GM10248 (cell line): ENCODE results near the gene GOLPH3.
"Not testable (repeated sequence)": the region's sequence is repeated elsewhere in the genome, so short reads cannot be mapped to it uniquely, and the experiment has no call there.

Source experiments
- CTCF ChIA-PET: fragments of 300-600 bp; sonication (Branson Sonifier 250); formaldehyde crosslinking; extraction: SDS; loops from one replicate; lab custom pipeline; 2021; ENCODE audit warnings: antibody characterized with exemption; lab: Yijun Ruan, JAX
- POLR2A ChIA-PET: fragments of 350-650 bp; sonication (Branson Sonifier 250); formaldehyde crosslinking; extraction: SDS; loops from one replicate; lab custom pipeline; 2020; ENCODE audit warnings: antibody characterized with exemption; lab: Yijun Ruan, JAX
- DNase-seq: peaks from one replicate; pipeline ENCODE4 v3.0.0; 2012; ENCODE audit errors: extremely low spot score
- TF ChIP-seq, protein P1 (sequence below): IDR thresholded peaks from 2 replicates; pipeline ENCODE4 v1.5.1; 2012; ENCODE audit warnings: mild to moderate bottlenecking, low read depth; ENCODE audit errors: extremely low read depth, missing control alignments, control extremely low read depth

GOLPH3 gene

DNA sequence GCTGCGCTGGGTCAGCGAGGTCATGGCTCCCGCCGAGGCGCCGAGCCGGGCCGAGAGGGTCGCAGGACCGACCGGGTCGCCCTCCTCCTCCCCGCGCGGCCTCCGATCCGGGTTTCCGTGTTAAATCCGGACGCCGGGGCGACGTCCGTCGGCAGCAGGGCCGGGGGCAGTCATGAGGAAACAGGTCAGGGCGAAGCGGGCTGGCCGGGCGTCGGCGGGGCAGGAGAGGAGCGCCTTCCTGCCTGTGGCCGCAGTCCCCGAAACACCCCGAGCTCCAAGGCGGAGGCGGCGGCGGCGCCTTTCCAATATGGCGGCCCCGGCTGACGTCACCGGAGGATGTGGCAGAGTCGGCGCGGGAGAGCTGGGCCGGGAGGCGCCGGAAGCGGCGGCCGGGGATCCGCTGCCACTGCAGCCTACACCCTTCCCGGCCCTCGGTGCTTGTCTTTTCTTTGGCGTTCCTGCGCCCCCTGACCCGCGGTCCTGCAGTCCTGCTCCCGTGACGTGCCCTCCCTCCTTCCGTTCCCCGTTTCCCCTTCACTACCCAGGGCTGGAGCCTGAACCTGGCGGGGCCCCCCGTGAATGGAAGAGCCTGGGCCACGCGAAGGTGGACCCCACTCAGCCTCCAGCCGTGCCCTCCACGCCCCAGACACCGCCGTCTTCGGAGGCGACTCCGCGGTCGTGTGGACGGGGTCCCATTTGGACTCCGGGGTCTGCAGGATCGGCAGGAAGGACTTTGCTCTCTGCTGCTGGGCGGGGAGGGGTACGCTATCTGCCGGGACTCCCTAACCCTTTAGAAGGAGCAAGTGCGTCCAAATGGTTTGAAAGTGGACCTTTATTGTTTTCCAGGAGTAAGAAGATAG, at the start of gene GOLPH3:
GOLPH3 (minus strand) TSS at position 309 of the 860 bp plus-strand sequence; CDS start at position 24, 285 bp downstream.
- CTCF ChIA-PET = interaction anchor here (0.9 to 1.8 kb wide), 8 partner anchors 10 to 155 kb away, joined by 3 to 9 read pairs (median 4); no protein-coding TSS in a partner anchor
- TF ChIP-seq, protein P1, sequence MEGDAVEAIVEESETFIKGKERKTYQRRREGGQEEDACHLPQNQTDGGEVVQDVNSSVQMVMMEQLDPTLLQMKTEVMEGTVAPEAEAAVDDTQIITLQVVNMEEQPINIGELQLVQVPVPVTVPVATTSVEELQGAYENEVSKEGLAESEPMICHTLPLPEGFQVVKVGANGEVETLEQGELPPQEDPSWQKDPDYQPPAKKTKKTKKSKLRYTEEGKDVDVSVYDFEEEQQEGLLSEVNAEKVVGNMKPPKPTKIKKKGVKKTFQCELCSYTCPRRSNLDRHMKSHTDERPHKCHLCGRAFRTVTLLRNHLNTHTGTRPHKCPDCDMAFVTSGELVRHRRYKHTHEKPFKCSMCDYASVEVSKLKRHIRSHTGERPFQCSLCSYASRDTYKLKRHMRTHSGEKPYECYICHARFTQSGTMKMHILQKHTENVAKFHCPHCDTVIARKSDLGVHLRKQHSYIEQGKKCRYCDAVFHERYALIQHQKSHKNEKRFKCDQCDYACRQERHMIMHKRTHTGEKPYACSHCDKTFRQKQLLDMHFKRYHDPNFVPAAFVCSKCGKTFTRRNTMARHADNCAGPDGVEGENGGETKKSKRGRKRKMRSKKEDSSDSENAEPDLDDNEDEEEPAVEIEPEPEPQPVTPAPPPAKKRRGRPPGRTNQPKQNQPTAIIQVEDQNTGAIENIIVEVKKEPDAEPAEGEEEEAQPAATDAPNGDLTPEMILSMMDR = no peak
- peak; percentile 93 for DNase-seq
- POLR2A ChIA-PET = interaction anchor here (0.6 kb wide), 1 partner anchor 8 kb away, joined by 4 read pairs; no protein-coding TSS in a partner anchor

DNA sequence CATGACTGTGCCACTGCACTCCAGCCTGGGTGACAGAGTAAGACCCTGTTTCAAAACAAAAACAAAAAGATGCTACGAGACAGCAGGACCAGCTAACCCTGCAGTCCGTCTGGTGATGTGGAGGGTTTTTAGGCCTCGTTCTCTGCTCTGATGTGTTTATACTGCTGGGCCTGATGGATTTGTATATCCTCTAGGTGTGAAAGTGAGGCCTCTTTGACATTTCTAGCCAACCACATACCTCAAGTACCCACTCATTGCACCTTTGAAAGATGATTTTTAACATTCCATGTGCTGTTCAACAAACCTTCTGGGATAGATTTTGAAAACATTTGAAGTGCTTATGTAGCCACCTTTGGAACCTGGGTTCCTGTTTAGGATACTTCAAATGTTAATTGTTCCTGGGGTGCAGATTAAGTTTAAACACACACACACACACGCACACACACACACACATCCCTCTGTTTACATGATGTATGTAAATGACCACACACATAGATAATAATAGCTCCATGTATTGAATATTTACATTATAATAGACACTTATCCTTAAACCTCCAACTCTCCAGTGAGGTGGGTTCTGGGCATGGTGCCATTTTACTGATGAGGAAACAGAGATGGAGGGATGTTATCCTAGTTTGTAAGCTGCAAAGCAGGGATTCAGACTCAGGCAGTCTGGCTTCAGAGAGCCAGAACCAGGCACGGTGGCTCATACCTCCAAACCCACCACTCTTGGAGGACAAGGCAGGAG, 48.8 kb upstream of the GOLPH3 start:
- TF ChIP-seq, protein P1 = no peak
- POLR2A ChIA-PET = no interaction called here
- no peak for DNase-seq
- CTCF ChIA-PET = interaction anchor here (1.1 to 3.0 kb wide), 3 partner anchors 10 to 395 kb away, joined by 3 to 20 read pairs (median 3); no protein-coding TSS in a partner anchor

DNA sequence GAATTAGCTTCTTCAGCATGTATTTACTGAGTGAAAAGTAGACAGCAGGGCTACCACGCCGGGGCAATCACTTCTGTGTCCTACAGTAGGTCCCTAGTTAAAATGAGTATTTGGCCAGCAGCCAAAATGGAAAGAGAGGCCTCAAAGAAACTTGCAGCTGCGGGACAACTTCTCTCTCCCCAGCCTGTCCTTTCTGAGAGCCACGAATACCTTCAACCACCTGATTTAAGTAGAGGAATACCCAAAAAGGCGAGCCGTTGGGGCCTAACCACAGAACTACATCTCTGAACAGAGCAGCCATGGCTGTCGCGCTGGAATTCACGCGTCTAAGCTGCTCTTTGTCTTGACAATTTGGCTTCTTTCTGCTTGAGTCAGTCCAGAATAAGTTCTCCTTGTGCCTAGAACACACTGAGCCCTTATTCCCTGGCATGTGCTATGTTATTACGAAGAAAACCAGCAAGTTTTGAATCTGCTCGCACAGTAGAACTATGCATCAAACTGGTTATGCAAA, 43.8 kb upstream of the GOLPH3 start:
- CTCF ChIA-PET = interaction anchor here (0.8 kb wide), 1 partner anchor 88 kb away, joined by 3 read pairs; no protein-coding TSS in a partner anchor
- POLR2A ChIA-PET = interaction anchor here (0.6 to 0.8 kb wide), 2 partner anchors 78 to 372 kb away, joined by 3 read pairs; no protein-coding TSS in a partner anchor
- TF ChIP-seq, protein P1 = no peak
- DNase-seq = no peak

DNA sequence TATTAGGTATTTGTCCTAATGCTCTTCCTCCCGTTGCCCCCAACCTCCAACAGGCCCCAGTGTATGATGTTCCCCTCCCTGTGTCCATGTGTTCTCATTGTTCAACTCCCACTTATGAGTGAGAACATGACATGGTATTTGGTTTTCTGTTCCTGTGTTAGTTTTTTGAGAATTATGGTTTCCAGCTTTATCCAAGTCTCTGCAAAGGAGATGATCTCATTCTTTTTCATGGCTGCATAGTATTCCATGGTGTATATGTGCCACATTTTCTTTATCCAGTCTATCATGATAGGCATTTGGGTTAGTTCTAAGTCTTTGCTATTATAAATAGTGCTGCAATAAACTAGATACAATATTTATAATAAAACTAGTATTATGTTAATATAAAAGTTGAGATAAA, 40.2 kb upstream of the GOLPH3 start:
- DNase-seq, POLR2A ChIA-PET, CTCF ChIA-PET: not testable (repeated sequence)

DNA sequence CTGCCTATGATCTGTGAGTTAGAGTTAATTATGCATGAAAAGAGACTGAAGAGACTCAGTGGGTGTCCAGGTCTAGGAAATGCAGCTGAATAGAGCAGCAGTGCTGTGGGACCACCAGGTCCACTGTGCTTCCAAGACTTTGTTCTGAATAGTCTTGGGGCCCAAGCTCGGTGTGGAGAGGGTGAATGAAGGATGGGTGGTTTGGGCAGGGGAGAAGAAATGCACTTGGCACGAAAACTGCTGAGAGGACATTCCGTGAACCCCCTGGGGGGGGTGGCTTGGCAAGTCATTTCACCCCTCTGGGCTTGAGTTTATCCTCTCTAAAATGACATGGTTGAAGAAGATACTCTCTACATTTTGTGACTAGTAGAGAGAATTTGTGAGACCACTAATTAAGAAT, 36.0 kb upstream of the GOLPH3 start:
- TF ChIP-seq, protein P1 = no peak
- no peak for DNase-seq
- ChIA-PET POLR2A (no interaction called here), CTCF (interaction anchor here (1.2 kb wide), 1 partner anchor 22 kb away, joined by 3 read pairs; no protein-coding TSS in a partner anchor)

DNA sequence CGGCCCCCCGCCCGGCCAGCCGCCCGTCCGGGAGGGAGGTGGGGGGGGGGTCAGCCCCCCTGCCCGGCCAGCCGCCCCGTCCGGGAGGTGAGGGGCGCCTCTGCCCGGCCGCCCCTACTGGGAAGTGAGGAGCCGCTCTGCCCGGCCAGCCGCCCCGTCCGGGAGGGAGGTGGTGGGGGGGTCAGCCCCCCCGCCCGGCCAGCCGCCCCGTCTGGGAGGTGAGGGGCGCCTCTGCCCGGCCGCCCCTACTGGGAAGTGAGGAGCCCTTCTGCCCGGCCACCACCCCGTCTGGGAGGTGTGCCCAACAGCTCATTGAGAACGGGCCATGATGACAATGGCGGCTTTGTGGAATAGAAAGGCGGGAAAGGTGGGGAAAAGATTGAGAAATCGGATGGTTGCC, 34.7 kb upstream of the GOLPH3 start:
- DNase-seq, POLR2A ChIA-PET, CTCF ChIA-PET: not testable (repeated sequence)

DNA sequence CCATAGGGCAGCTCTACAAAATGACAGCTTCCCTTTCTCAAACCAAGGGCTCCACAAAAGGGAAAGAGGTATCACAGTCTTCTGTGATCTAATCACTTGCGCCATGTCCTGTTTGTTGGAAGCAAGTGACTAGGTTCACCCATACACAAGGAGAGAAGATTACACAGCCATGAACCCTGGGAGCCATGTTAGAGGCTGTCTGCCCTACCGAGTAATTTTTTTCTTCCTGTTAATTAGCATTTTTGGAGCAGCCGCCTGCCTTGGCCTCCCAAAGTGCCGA, 33.2 kb upstream of the GOLPH3 start:
- DNase-seq = no peak
- CTCF ChIA-PET = interaction anchor here (1.0 to 3.0 kb wide), 3 partner anchors 10 to 383 kb away, joined by 3 to 10 read pairs (median 4); no protein-coding TSS in a partner anchor
- POLR2A ChIA-PET = no interaction called here
- TF ChIP-seq, protein P1 = no peak
